C4-2B (cell line): ENCODE results near the gene TTC23.

Experiments used
- ZFX ChIP-seq: fragments of 450-650 bp; IDR thresholded peaks from 2 replicates; pipeline ENCODE4 v1.6.1; 2017
- TF ChIP-seq, protein P1 (sequence below): fragments of 450-650 bp; conservative IDR thresholded peaks from 2 replicates; pipeline ENCODE4 v1.5.1; 2017; ENCODE audit warnings: mild to moderate bottlenecking

- no peak for TF ChIP-seq ZFX
- TF ChIP-seq, protein P1, sequence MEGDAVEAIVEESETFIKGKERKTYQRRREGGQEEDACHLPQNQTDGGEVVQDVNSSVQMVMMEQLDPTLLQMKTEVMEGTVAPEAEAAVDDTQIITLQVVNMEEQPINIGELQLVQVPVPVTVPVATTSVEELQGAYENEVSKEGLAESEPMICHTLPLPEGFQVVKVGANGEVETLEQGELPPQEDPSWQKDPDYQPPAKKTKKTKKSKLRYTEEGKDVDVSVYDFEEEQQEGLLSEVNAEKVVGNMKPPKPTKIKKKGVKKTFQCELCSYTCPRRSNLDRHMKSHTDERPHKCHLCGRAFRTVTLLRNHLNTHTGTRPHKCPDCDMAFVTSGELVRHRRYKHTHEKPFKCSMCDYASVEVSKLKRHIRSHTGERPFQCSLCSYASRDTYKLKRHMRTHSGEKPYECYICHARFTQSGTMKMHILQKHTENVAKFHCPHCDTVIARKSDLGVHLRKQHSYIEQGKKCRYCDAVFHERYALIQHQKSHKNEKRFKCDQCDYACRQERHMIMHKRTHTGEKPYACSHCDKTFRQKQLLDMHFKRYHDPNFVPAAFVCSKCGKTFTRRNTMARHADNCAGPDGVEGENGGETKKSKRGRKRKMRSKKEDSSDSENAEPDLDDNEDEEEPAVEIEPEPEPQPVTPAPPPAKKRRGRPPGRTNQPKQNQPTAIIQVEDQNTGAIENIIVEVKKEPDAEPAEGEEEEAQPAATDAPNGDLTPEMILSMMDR: no peak
Measured at GRCh38 chr15:99279827-99280226, 30.4 kb upstream of the TTC23 start.
